Parathyroid adenoma (tissue), 2 donors: ENCODE measurements around the gene GRIK5.

Experiments used
- H2AFZ ChIP-seq: fragments of 300-600 bp; sonication (generic); one replicate; pipeline ENCODE4 v1.7.0; 2017; ENCODE audit warnings: antibody characterized with exemption, mild to moderate bottlenecking
- H3K27ac ChIP-seq: fragments of 300-600 bp; sonication (generic); one replicate; pipeline ENCODE4 v1.7.0; 2017
- H3K27me3 ChIP-seq: fragments of 300-600 bp; sonication (generic); one replicate; pipeline ENCODE4 v1.7.0; 2017; ENCODE audit warnings: low read length; ENCODE audit not compliant: control insufficient read depth, insufficient read depth
- H3K36me3 ChIP-seq: fragments of 300-600 bp; sonication (generic); one replicate; pipeline ENCODE4 v1.7.0; 2017; ENCODE audit warnings: low read length; ENCODE audit not compliant: control insufficient read depth, insufficient read depth
- H3K4me1 ChIP-seq: fragments of 300-600 bp; sonication (generic); one replicate; pipeline ENCODE4 v1.7.0; 2017; ENCODE audit warnings: control low read depth
- H3K4me2 ChIP-seq: fragments of 300-600 bp; sonication (generic); one replicate; pipeline ENCODE4 v1.7.0; 2017; ENCODE audit warnings: low read length
- H3K4me3 ChIP-seq: fragments of 300-600 bp; sonication (generic); one replicate; pipeline ENCODE4 v1.7.0; 2017; ENCODE audit warnings: low read depth, low read length
- H3K79me2 ChIP-seq: fragments of 300-600 bp; sonication (generic); one replicate; pipeline ENCODE4 v1.7.0; 2017; ENCODE audit warnings: control low read depth
- H3K9ac ChIP-seq: fragments of 300-600 bp; sonication (generic); one replicate; pipeline ENCODE4 v1.7.0; 2017; ENCODE audit warnings: mild to moderate bottlenecking
- H3K9me3 ChIP-seq: fragments of 300-600 bp; sonication (generic); one replicate; pipeline ENCODE4 v1.7.0; 2017; ENCODE audit warnings: low read length; ENCODE audit not compliant: control insufficient read depth
- CTCF ChIP-seq: fragments of 300-600 bp; sonication (generic); IDR thresholded peaks from one replicate; pipeline ENCODE4 v1.7.0; 2017; ENCODE audit warnings: antibody characterized with exemption, mild to moderate bottlenecking
- donor health status: primary hyperparathyroidism.

The GRIK5 gene

GRCh38 chr19:42074513-42075363 is 4.7 kb upstream of the GRIK5 start:
- peaks cover 13% of the 10 kb centered on the region for H3K79me2 ChIP-seq
- peaks cover 14% of the 10 kb centered on the region for H3K4me1 ChIP-seq
- H3K4me2 ChIP-seq, result peak overlapping the region; percentile 88
- H3K4me3 ChIP-seq, result peak overlapping the region; percentile 91
- H3K9me3 ChIP-seq, result no peaks in the 10 kb centered on the region
- H3K27ac ChIP-seq, result peak overlapping the region; percentile 96
- no peak for TF ChIP-seq CTCF
- H3K36me3 ChIP-seq, result no peaks in the 10 kb centered on the region
- H3K27me3 ChIP-seq, result no peaks in the 10 kb centered on the region
- H3K9ac ChIP-seq, result peak overlapping the region; percentile 93
- H2AFZ ChIP-seq, result peak overlapping the region; percentile 97

DNA sequence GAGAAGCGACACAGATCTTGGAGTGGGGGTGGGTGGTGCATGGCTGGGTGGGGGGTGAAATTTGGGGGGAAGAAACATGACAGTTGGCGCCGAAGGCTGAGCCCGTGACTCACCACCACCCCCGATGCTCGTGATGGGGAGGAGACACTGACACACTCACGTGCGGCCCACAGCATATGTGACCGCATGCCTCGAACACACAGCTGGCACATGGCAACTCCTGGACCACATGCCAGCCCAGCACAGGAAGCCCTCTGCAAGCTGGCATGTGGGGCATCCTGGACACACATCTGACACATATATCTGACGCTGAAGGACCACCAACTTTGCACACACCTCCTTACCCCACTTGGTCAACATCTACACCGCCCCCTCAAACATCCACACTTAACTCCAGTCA is 1.2 kb upstream of the GRIK5 start:
- Histone ChIP-seq H3K9me3 (no peaks in the 10 kb centered on the region), H3K36me3 (no peaks in the 10 kb centered on the region), H2AFZ (no peak overlapping the region), H3K4me1 (peaks cover 16% of the 10 kb centered on the region), H3K4me2 (no peak overlapping the region), H3K27me3 (no peaks in the 10 kb centered on the region), H3K27ac (no peak overlapping the region), H3K4me3 (no peak overlapping the region), H3K79me2 (peaks cover 5% of the 10 kb centered on the region), H3K9ac (no peak overlapping the region)
- no peak for TF ChIP-seq CTCF

GRCh38 chr19:42068756-42069571 is 1.0 kb downstream of the GRIK5 start:
- TF ChIP-seq CTCF, result no peak
- peaks cover 3% of the 10 kb centered on the region for H3K79me2 ChIP-seq
- H2AFZ ChIP-seq, result peak overlapping the region; percentile 73
- H3K27ac ChIP-seq, result peak overlapping the region; percentile 57
- H3K4me1 ChIP-seq, result peaks cover 16% of the 10 kb centered on the region
- H3K9me3 ChIP-seq, result no peaks in the 10 kb centered on the region
- no peaks in the 10 kb centered on the region for H3K36me3 ChIP-seq
- H3K4me3 ChIP-seq, result peak overlapping the region; percentile 82
- peak overlapping the region; percentile 96 for H3K4me2 ChIP-seq
- peak overlapping the region; percentile 83 for H3K9ac ChIP-seq
- H3K27me3 ChIP-seq, result no peaks in the 10 kb centered on the region

- Histone ChIP-seq H3K4me1 (peaks cover 16% of the 10 kb centered on the region), H3K79me2 (peaks cover 3% of the 10 kb centered on the region), H3K4me3 (peak overlapping the region; percentile 82), H3K9ac (no peak overlapping the region), H3K27ac (peak overlapping the region; percentile 57), H3K36me3 (no peaks in the 10 kb centered on the region), H2AFZ (peak overlapping the region; percentile 73), H3K4me2 (peak overlapping the region; percentile 96), H3K9me3 (no peaks in the 10 kb centered on the region), H3K27me3 (no peaks in the 10 kb centered on the region)
- no peak for TF ChIP-seq CTCF
These were observed 1.6 kb downstream of the GRIK5 start for GRCh38 chr19:42068361-42068755.
